Right lobe of liver (tissue), 6 donors: ENCODE data around the gene DCHS2. TPM values are rescaled to one million over a fixed set of nuclear protein-coding genes. Genes with fewer than 3 reads are reported as not detected.

Source experiments
- ATAC-seq, 4 donors: fragments of 200-7000 bp; cut with Tn5 transposase; one replicate each; pipeline ENCODE4 v1.9.1; 2020; ENCODE audit warnings: mild to moderate bottlenecking in 4 of 4, moderate library complexity in 4 of 4
- DNase-seq, 3 donors: peaks; one replicate each; pipeline ENCODE4 v3.0.0-alpha.2; 2020
- H3K27ac ChIP-seq, 3 donors: fragments of 200-600 bp; one replicate each; pipeline ENCODE4 v1.8.0; 2022
- H3K27me3 ChIP-seq, 2 donors: fragments of 200-600 bp; one replicate each; pipeline ENCODE4 v1.8.0; 2022
- H3K36me3 ChIP-seq, 4 donors: fragments of 200-600 bp; sonication (generic) in 1 of 4; one replicate each; pipeline versions ENCODE4 v1.5.1 to v1.8.0; 2017 to 2022; ENCODE audit warnings: control low read depth in 1 of 4
- H3K4me1 ChIP-seq, 4 donors: fragments of 200-600 bp; sonication (generic) in 1 of 4; one replicate each; pipeline versions ENCODE4 v1.5.1 to v1.8.0; 2017 to 2022; ENCODE audit warnings: control low read depth in 1 of 4
- H3K4me3 ChIP-seq, 3 donors: fragments of 200-600 bp; one replicate each; pipeline ENCODE4 v1.8.0; 2022
- H3K9me3 ChIP-seq, 4 donors: fragments of 200-600 bp; sonication (generic) in 1 of 4; one replicate each; pipeline versions ENCODE4 v1.5.1 to v1.8.0; 2017 to 2022; ENCODE audit warnings: control low read depth in 1 of 4
- POLR2A ChIP-seq: fragments of 450-650 bp; IDR thresholded peaks from one replicate; pipeline ENCODE4 v1.6.1; 2017; ENCODE audit warnings: antibody characterized with exemption, mild to moderate bottlenecking
- WGBS: methylation state at CpG from one replicate; pipeline ENCODE4 v1.1.6; 2018; ENCODE audit warnings: low coverage, low lambda C conversion rate; ENCODE audit not compliant: insufficient coverage; ENCODE audit errors: missing lambda C conversion rate; 5-methylcytosine and 5-hydroxymethylcytosine counted together
- intact Hi-C, 2 donors: fragments of 100-400 bp; cut with DNase I; formaldehyde crosslinking; loops; one replicate each; pipeline versions ENCODE4 v1.11.2 to v1.14.1; 2022
- total RNA-seq, 6 experiments: library from RNA; depleted of rRNA in 2 of 6; stranded (reverse); fragments of >200 nt in 2 of 6; fragmentation: NEBNext Ultra II Directional in 3 of 6; extraction: Animal tissue kit (Norgen Biotek cat#: 25700) in 3 of 6; gene quantifications; one replicate each; pipeline versions ENCODE4 v1.1.0 to v1.2.4, GENCODE V29; 2016 to 2023
- TF ChIP-seq, protein P1 (sequence below), 4 donors: fragments of 200-600 bp in 3 of 4; fragments of 450-650 bp in 1 of 4; IDR thresholded peaks; one replicate each; pipeline versions ENCODE4 v1.5.1 to v1.8.0; 2016 to 2022; ENCODE audit warnings: antibody characterized with exemption in 4 of 4, mild to moderate bottlenecking in 2 of 4
- donor health status: DM: no; HTN: yes; CAD: no.
- donor health status: DM: no; HTN: no; CAD: no.
- donor health status: DM: no; HTN: no; CAD: no.
- donor health status: DM: no; HTN: yes; CAD: no.
- donor health status: DM: no; HTN: yes; CAD: no.

DCHS2 gene
- total RNA-seq, 6 experiments from 2014 or later = 0.07 to 0.37 (median 0.12) TPM; not detected in 1

GRCh38 chr4:154497889-154498288 lies 6.3 kb upstream of the DCHS2 start:
- ATAC-seq = no peak
- H3K27me3 ChIP-seq = no peaks in the 10 kb centered on the region
- H3K4me1 ChIP-seq = no peaks in the 10 kb centered on the region
- TF ChIP-seq, protein P1, sequence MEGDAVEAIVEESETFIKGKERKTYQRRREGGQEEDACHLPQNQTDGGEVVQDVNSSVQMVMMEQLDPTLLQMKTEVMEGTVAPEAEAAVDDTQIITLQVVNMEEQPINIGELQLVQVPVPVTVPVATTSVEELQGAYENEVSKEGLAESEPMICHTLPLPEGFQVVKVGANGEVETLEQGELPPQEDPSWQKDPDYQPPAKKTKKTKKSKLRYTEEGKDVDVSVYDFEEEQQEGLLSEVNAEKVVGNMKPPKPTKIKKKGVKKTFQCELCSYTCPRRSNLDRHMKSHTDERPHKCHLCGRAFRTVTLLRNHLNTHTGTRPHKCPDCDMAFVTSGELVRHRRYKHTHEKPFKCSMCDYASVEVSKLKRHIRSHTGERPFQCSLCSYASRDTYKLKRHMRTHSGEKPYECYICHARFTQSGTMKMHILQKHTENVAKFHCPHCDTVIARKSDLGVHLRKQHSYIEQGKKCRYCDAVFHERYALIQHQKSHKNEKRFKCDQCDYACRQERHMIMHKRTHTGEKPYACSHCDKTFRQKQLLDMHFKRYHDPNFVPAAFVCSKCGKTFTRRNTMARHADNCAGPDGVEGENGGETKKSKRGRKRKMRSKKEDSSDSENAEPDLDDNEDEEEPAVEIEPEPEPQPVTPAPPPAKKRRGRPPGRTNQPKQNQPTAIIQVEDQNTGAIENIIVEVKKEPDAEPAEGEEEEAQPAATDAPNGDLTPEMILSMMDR (IDR thresholded peaks at IDR 0.05) = no peak
- no peak for TF ChIP-seq POLR2A
- no peak for DNase-seq
- no peak overlapping the region for H3K27ac ChIP-seq
- no peaks in the 10 kb centered on the region for H3K9me3 ChIP-seq
- intact Hi-C loops = no loop called here
- H3K4me3 ChIP-seq = no peak overlapping the region
- 84% methylated on average over 5 of the region's 5 CpGs for WGBS
- H3K36me3 ChIP-seq = no peaks in the 10 kb centered on the region

GRCh38 chr4:154495867-154496266 lies 4.3 kb upstream of the DCHS2 start:
- WGBS = 79% methylated on average over 2 of the region's 2 CpGs
- no peak for DNase-seq
- peaks cover 0 to 14% (median 0%) of the 10 kb centered on the region in 4 donors for H3K4me1 ChIP-seq
- no peak overlapping the region for H3K27ac ChIP-seq
- H3K27me3 ChIP-seq = peaks cover 0 to 3% of the 10 kb centered on the region in 2 donors
- ATAC-seq = no peak
- no peaks in the 10 kb centered on the region for H3K9me3 ChIP-seq
- intact Hi-C loops = no loop called here
- H3K4me3 ChIP-seq = no peak overlapping the region
- TF ChIP-seq, protein P1 (IDR thresholded peaks at IDR 0.05) = no peak
- TF ChIP-seq POLR2A = no peak
- H3K36me3 ChIP-seq = no peaks in the 10 kb centered on the region

- Histone ChIP-seq H3K9me3 (no peaks in the 10 kb centered on the region), H3K27ac (no peak overlapping the region), H3K27me3 (peaks cover 0 to 18% of the 10 kb centered on the region in 2 donors), H3K4me3 (peak overlapping the region in 2 of 3 donors; percentile 23 to 26), H3K4me1 (peaks cover 0 to 22% (median 0%) of the 10 kb centered on the region in 4 donors), H3K36me3 (no peaks in the 10 kb centered on the region)
- WGBS = 7% methylated on average over 14 of the region's 16 CpGs
- TF ChIP-seq, protein P1 (IDR thresholded peaks at IDR 0.05) = no peak
- no peak for TF ChIP-seq POLR2A
- intact Hi-C loops = loop anchor here in 1 of 2 donors (5.0 kb wide), 1 partner anchor 90 kb away; no protein-coding TSS in a partner anchor
- ATAC-seq (peak in 1 of 4 donors; percentile 9), DNase-seq (no peak)
Measured at GRCh38 chr4:154492288-154492687, 689 bp upstream of the DCHS2 start.

DNA sequence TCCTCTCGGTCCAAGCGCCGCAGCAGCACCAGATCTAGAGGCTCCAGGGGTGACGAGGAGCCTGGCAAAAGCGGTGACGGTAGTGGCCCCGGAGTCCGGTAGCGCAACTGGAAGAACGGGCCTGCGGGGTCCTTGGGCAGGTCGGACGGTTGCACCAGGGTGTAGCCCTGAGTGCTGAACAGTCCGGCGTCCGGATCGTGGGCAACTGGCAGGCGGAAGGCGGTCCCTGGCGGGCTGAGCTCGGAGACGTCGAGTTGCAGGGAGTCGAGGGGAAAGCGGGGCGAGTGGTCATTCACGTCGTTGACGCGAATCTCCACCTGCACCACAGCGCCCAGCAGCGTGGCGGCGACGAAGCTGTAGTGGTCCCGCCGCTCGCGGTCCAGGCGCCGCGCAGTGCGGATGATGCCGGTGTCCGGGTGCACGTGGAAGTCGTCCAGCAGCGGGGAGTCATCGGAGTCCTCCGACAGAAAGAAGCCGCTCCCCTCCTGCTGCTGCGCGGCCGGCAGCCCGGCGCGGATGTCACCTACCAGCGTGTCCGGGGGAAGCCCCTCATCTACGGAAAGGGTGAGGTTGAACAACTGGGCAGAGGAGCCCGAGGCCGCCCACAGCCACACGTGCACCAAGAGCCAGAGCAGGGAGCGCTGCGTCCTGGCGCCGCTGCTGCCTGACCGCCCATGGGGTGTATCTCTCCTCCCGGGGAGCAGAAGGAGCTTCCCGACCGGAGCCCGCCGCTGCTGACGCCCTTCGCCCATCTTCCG lies 837 bp downstream of the DCHS2 start:
- WGBS = 5% methylated on average over 11 of the region's 76 CpGs

More for the DNA sequence above, 837 bp downstream of the DCHS2 start:
- Histone ChIP-seq H3K9me3 (no peaks in the 10 kb centered on the region), H3K36me3 (no peaks in the 10 kb centered on the region), H3K27me3 (peaks cover 0 to 18% of the 10 kb centered on the region in 2 donors), H3K4me3 (peak overlapping the region in 1 of 3 donors; percentile 23), H3K27ac (no peak overlapping the region), H3K4me1 (peaks cover 0 to 22% (median 0%) of the 10 kb centered on the region in 4 donors)
- intact Hi-C loops = loop anchor here in 1 of 2 donors (5.0 kb wide), 1 partner anchor 88 kb away; no protein-coding TSS in a partner anchor
- TF ChIP-seq, protein P1 (IDR thresholded peaks at IDR 0.05) = no peak
- no peak for TF ChIP-seq POLR2A
- DNase-seq = no peak
- peak in 3 of 4 donors; percentile 19 to 41 (median 32) for ATAC-seq
